HepG2 (cell line): ENCODE data around the gene RRAS2. TPM values are rescaled to one million over a fixed set of nuclear protein-coding genes. Genes with fewer than 3 reads are reported as not detected.

ENCODE experiments used
- ARNT2 ChIP-seq: sonication (generic); formaldehyde crosslinking; IDR thresholded peaks from 2 replicates; pipeline ENCODE4 v1.8.0; 2022; ENCODE audit warnings: mild to moderate bottlenecking, low read depth, missing genetic modification reagents, moderate library complexity
- ARNTL ChIP-seq: sonication (generic); formaldehyde crosslinking; IDR thresholded peaks from 2 replicates; pipeline ENCODE4 v1.4.0; 2020; ENCODE audit warnings: mild to moderate bottlenecking, missing genetic modification reagents
- ASH2L ChIP-seq: fragments of 300-600, 200-600 bp; sonication (generic); IDR thresholded peaks from 2 replicates; pipeline ENCODE4 v1.7.0; 2017; ENCODE audit warnings: low read depth, mild to moderate bottlenecking, moderate library complexity, mixed read lengths, low read length; ENCODE audit not compliant: insufficient read length
- DNMT1 ChIP-seq: sonication (generic); formaldehyde crosslinking; IDR thresholded peaks from 2 replicates; pipeline ENCODE4 v1.5.1; 2020; ENCODE audit warnings: mild to moderate bottlenecking, missing genetic modification reagents
- GABPB1 ChIP-seq: IDR thresholded peaks from 2 replicates; pipeline ENCODE4 v1.6.1; 2016; ENCODE audit warnings: mild to moderate bottlenecking, missing genetic modification reagents, moderate library complexity, missing compliant biosample characterization
- HNF4A ChIP-seq: sonication (generic); formaldehyde crosslinking; IDR thresholded peaks from 2 replicates; pipeline ENCODE4 v1.4.0; 2020; ENCODE audit warnings: missing genetic modification reagents
- KDM5B ChIP-seq: sonication (generic); formaldehyde crosslinking; IDR thresholded peaks from 2 replicates; pipeline ENCODE4 v1.4.0; 2020; ENCODE audit warnings: missing genetic modification reagents, mild to moderate bottlenecking, borderline replicate concordance
- POGZ ChIP-seq: sonication (generic); formaldehyde crosslinking; IDR thresholded peaks from 2 replicates; pipeline ENCODE4 v1.4.0; 2020; ENCODE audit warnings: mild to moderate bottlenecking, missing genetic modification reagents
- RORA ChIP-seq: sonication (generic); formaldehyde crosslinking; IDR thresholded peaks from 2 replicates; pipeline ENCODE4 v1.5.0; 2020; ENCODE audit warnings: mild to moderate bottlenecking, missing genetic modification reagents, moderate library complexity
- SP2 ChIP-seq: sonication (generic); formaldehyde crosslinking; IDR thresholded peaks from 2 replicates; pipeline ENCODE4 v1.5.1; 2020; ENCODE audit warnings: mild to moderate bottlenecking, missing genetic modification reagents
- XRCC5 ChIP-seq: fragments of 200-400 bp; formaldehyde crosslinking; optimal IDR thresholded peaks from 2 replicates; pipeline ENCODE3; 2017; ENCODE audit warnings: mild to moderate bottlenecking, low read length
- ZFY ChIP-seq: sonication (generic); formaldehyde crosslinking; IDR thresholded peaks from 2 replicates; pipeline ENCODE4 v1.4.0; 2020; ENCODE audit warnings: missing genetic modification reagents
- ZNF251 ChIP-seq: sonication (generic); formaldehyde crosslinking; IDR thresholded peaks from 2 replicates; pipeline ENCODE4 v1.9.0; 2021; ENCODE audit warnings: mild to moderate bottlenecking, missing genetic modification reagents
- ZNF552 ChIP-seq: sonication (generic); formaldehyde crosslinking; IDR thresholded peaks from 2 replicates; pipeline ENCODE4 v1.9.0; 2022; ENCODE audit warnings: missing genetic modification reagents, mild to moderate bottlenecking, borderline replicate concordance
- ZNF558 ChIP-seq: sonication (generic); formaldehyde crosslinking; IDR thresholded peaks from 2 replicates; pipeline ENCODE4 v1.9.0; 2022; ENCODE audit warnings: mild to moderate bottlenecking, missing genetic modification reagents, borderline replicate concordance
- ZNF800 ChIP-seq: sonication (generic); formaldehyde crosslinking; IDR thresholded peaks from 2 replicates; pipeline ENCODE4 v1.4.0; 2020; ENCODE audit warnings: missing genetic modification reagents
- ZSCAN9 ChIP-seq: IDR thresholded peaks from 2 replicates; pipeline ENCODE4 v1.6.1; 2016; ENCODE audit warnings: borderline replicate concordance
- polyA plus RNA-seq, 8 experiments: library from polyadenylated mRNA; depleted of rRNA in 3 of 8; stranded (reverse) in 7 of 8; unstranded in 1 of 8; fragments of >200 nt; fragmentation: Illumina TruSeq in 4 of 8; extraction: Trizol in 4 of 8; gene quantifications; 2 replicates each; pipeline versions ENCODE4 v1.2.1 to v1.2.3, GENCODE V29; 2011 to 2016; ENCODE audit warnings: low read depth in 4 of 8, missing spikeins in 1 of 8, mixed read lengths in 1 of 8; ENCODE audit not compliant: insufficient read depth in 1 of 8
- total RNA-seq, 5 experiments: library from RNA; depleted of rRNA; stranded (reverse); fragments of >200 nt; fragmentation: Illumina TruSeq; extraction: Trizol; gene quantifications; 2 replicates each; pipeline ENCODE4 v1.2.3, GENCODE V29; 2016; ENCODE audit warnings: low read depth in 1 of 5
- TF ChIP-seq, protein P1 (sequence below): sonication (generic); formaldehyde crosslinking; IDR thresholded peaks from 2 replicates; pipeline ENCODE4 v1.4.0; 2020; ENCODE audit warnings: mild to moderate bottlenecking, missing genetic modification reagents
- TF ChIP-seq, protein P2 (sequence below): sonication (generic); formaldehyde crosslinking; IDR thresholded peaks from 2 replicates; pipeline ENCODE4; 2020; ENCODE audit warnings: missing genetic modification reagents, mild to moderate bottlenecking, borderline replicate concordance
- TF ChIP-seq, protein P3 (sequence below): sonication (generic); formaldehyde crosslinking; IDR thresholded peaks from 2 replicates; pipeline ENCODE4 v1.5.0; 2020; ENCODE audit warnings: mild to moderate bottlenecking, missing genetic modification reagents, borderline replicate concordance

The RRAS2 gene
- total and polyA plus RNA-seq, 2 of the 13 experiments (the other 11 are each of a cell fraction or from before 2014, with no cell fraction given) = 19.0 to 44.1 TPM

GRCh38 chr11:14380947-14381561 is 22.1 kb upstream of the RRAS2 start (continued):
- TF ChIP-seq ZNF558 (peak; percentile 48; the same call in 1 of the 2 replicates), GABPB1 (CRISPR knock-in tag) (peak; percentile 58; the same call in 1 of the 2 replicates), RORA (CRISPR knock-in tag) (no peak), DNMT1 (CRISPR knock-in tag) (0 out of 2 replicates have a peak, but pooled peaks have one; percentile 30), ARNT2 (CRISPR knock-in tag) (peak; percentile 63; the same call in 1 of the 2 replicates), XRCC5 (peak; percentile 21), HNF4A (CRISPR knock-in tag) (peak; percentile 47), ZNF552 (CRISPR knock-in tag) (peak; percentile 70; the same call in 1 of the 2 replicates), ZFY (CRISPR knock-in tag) (peak; percentile 68), SP2 (CRISPR knock-in tag) (0 out of 2 replicates have a peak, but pooled peaks have one; percentile 22), ARNTL (CRISPR knock-in tag) (0 out of 2 replicates have a peak, but pooled peaks have one; percentile 10), POGZ (CRISPR knock-in tag) (peak; percentile 53; the same call in 1 of the 2 replicates), ZNF251 (CRISPR knock-in tag) (no peak), ASH2L (peak; percentile 38), ZSCAN9 (CRISPR knock-in tag) (peak; percentile 21; the same call in 1 of the 2 replicates), KDM5B (CRISPR knock-in tag) (peak; percentile 76), ZNF800 (CRISPR knock-in tag) (peak; percentile 91)
- TF ChIP-seq, protein P1, sequence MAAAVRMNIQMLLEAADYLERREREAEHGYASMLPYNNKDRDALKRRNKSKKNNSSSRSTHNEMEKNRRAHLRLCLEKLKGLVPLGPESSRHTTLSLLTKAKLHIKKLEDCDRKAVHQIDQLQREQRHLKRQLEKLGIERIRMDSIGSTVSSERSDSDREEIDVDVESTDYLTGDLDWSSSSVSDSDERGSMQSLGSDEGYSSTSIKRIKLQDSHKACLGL (CRISPR knock-in tag) = peak; percentile 54; the same call in 1 of the 2 replicates
- TF ChIP-seq, protein P2, sequence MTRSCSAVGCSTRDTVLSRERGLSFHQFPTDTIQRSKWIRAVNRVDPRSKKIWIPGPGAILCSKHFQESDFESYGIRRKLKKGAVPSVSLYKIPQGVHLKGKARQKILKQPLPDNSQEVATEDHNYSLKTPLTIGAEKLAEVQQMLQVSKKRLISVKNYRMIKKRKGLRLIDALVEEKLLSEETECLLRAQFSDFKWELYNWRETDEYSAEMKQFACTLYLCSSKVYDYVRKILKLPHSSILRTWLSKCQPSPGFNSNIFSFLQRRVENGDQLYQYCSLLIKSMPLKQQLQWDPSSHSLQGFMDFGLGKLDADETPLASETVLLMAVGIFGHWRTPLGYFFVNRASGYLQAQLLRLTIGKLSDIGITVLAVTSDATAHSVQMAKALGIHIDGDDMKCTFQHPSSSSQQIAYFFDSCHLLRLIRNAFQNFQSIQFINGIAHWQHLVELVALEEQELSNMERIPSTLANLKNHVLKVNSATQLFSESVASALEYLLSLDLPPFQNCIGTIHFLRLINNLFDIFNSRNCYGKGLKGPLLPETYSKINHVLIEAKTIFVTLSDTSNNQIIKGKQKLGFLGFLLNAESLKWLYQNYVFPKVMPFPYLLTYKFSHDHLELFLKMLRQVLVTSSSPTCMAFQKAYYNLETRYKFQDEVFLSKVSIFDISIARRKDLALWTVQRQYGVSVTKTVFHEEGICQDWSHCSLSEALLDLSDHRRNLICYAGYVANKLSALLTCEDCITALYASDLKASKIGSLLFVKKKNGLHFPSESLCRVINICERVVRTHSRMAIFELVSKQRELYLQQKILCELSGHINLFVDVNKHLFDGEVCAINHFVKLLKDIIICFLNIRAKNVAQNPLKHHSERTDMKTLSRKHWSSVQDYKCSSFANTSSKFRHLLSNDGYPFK (CRISPR knock-in tag) = peak; percentile 50; the same call in 1 of the 2 replicates
- TF ChIP-seq, protein P3, sequence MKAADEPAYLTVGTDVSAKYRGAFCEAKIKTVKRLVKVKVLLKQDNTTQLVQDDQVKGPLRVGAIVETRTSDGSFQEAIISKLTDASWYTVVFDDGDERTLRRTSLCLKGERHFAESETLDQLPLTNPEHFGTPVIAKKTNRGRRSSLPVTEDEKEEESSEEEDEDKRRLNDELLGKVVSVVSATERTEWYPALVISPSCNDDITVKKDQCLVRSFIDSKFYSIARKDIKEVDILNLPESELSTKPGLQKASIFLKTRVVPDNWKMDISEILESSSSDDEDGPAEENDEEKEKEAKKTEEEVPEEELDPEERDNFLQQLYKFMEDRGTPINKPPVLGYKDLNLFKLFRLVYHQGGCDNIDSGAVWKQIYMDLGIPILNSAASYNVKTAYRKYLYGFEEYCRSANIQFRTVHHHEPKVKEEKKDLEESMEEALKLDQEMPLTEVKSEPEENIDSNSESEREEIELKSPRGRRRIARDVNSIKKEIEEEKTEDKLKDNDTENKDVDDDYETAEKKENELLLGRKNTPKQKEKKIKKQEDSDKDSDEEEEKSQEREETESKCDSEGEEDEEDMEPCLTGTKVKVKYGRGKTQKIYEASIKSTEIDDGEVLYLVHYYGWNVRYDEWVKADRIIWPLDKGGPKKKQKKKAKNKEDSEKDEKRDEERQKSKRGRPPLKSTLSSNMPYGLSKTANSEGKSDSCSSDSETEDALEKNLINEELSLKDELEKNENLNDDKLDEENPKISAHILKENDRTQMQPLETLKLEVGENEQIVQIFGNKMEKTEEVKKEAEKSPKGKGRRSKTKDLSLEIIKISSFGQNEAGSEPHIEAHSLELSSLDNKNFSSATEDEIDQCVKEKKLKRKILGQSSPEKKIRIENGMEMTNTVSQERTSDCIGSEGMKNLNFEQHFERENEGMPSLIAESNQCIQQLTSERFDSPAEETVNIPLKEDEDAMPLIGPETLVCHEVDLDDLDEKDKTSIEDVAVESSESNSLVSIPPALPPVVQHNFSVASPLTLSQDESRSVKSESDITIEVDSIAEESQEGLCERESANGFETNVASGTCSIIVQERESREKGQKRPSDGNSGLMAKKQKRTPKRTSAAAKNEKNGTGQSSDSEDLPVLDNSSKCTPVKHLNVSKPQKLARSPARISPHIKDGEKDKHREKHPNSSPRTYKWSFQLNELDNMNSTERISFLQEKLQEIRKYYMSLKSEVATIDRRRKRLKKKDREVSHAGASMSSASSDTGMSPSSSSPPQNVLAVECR (CRISPR knock-in tag) = peak; percentile 17; the same call in 1 of the 2 replicates
